GM19240 (cell line): ENCODE results near the gene CDKAL1.
"Not testable (repeated sequence)": the region's sequence is repeated elsewhere in the genome, so short reads cannot be mapped to it uniquely, and the experiment has no call there.

Experiments used
- DNase-seq: peaks from one replicate; pipeline ENCODE4 v3.0.0; 2011; ENCODE audit warnings: low spot score; ENCODE audit not compliant: insufficient read length

CDKAL1 gene

DNA sequence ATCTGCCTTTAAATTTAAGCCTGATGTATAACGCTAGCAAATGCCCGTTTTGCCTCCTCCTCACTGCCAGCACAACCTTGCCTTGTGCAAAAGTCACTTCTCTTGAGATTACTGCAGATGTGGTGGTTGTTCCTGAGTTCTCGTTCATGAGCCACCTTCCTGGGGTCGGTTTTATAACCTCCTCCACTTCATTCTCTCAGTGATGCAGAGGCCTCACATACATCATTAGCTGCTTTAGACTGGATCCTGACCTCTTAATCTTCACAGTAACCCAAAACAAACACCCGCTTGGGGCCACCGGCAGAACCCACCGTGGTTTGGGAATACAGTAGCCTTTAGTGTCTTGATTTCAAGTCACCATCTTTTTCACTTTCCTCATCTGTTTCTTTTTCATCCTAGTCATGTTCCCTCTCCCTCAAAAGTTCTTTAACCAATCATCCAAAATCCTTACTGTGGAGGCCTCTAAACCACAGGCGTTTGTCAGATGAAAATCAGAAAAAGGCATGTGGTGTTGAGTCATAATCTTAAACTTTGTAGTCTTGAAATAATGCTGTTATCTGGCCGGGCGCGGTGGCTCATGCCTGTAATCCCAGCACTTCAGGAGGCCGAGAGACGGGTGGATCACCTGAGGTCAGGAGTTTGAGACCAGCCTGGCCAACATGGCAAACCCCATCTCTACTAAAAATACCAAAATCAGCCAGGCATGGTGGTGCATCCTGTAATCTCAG lies 629.0 kb downstream of the CDKAL1 start:
- no peak for DNase-seq

DNA sequence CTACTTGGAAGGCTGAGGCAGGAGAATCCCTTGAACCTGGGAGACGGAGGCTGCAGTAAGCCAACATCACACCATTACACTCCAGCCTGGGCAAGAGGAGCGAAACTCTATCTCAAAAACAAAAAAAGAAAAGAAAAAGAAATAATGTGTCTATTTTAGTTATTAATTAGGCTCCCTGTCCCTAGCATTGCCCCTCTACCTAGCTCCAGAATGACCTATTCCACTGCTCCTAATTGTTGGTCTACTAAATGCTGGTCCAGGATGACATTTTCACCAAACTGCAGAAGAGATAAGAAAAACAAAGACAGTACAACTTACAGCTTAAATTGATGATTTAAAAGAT lies 629.6 kb downstream of the CDKAL1 start:
- DNase-seq = no peak

DNA sequence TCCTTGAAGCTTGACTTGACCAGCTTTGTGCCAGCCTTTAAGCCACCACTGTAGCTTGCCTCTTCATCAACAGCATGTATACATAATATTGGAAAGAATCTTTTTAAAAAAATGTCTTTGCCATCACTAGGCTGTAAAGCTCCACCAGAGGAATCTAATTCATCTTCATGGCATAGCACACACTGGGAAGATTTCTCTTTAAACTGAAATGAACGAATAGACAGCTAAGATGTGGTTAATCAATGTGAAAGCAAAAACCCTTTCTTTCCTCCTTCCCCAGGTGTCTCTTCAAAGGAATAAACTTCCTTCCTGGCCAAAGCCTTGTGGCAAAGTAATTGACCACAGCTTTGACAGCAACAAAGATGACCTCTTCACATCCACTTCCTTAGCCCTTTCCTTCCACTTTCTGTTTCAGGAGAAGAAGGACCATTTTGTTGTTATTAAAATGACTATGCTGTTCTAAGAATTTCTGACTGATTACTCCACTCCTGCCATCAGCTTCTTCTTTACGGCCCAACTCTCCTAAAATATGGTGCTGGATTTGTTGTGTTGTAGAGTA lies 630.6 kb downstream of the CDKAL1 start:
- DNase-seq = no peak

DNA sequence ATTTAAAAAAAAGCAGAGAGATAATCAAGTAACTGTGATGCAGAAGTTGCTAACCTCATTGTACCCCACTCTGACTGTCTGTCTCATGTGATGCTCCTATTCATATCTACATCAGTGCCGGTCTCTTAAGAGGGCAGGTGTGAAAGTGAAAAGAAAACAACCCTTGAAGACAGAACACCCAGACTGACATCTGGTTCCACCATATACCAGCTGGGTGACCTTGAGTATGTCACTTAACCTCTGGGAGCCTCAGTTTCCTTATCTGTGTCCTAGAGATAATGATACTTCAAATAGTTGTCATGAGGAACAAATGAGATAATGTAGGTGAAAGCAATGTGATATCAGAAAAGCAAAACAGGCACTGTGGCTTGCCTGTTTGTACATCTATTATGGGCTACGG lies 632.5 kb downstream of the CDKAL1 start:
- no peak for DNase-seq

DNA sequence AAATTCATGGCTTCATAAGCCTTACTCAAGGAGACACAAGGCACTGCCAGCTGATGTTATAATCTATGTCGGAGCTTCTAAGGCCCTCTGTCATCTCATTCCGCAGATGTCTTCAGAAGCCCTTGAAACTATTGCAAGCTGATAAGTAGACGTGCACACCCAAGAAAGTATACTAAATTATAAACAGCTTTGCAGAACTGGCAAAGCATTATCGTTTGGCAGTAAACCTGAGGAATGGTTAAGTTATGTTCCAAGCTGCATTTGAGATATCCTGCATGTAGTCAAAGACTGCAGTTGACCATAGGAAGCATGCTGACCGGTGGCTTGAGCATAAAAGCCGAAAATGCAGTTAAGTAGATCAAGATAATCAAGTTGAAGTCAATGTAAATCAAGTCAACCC lies 633.5 kb downstream of the CDKAL1 start:
- no peak for DNase-seq

DNA sequence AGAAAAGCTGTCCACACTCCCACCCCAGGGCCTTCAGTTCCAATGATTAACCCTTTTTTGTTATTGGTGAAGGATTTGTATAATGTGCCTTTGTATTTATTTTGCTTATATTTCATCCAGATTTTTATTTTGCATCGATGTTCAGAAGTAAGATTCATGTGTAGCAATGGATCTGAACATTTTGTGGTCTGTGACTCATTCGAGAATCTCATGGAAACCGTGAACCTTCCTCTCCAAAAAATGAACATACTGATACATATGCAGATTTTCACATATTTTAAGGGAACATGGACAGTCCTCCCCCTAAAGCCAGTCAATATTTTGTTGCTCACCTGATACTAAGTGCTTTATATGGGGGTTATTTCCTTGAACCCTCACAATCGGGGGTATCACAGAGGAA lies 637.5 kb downstream of the CDKAL1 start:
- no peak for DNase-seq

DNA sequence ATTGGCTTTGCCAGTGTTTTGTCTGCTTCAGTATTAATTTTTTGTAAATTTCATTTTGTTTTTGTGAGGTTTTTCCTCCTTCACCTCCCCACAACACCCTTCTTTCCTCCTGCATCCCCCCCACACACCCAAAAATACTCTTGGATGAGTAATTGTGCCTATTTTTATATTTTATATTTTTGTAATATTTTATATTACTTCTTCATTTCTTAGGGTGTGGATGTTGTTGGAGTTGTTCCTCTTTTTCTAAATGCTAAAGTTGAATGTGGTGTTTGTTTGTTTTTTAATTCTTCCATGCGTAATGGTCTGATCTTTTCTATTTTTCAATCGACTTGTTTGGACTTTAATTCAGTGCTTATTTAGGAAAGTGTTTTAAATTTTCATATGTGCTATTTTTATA lies 638.8 kb downstream of the CDKAL1 start:
- no peak for DNase-seq

DNA sequence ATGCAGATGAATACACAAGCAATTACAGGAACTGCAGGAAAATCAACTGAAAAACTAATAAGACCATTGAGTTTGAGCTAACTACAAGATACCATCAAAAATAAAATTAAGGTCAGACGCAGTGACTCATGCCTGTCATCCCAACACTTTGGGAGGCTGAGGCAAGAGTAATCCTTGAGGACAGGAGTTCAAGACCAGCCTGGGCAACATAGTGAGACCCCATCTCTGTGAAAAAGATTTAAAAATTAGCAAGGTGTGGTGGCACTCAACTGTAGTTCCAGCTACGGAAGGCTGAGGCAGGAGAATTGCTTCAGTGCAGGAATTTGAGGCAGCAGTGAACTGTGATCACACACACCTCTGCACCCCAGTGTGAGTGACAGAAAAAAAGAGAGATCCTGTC lies 639.4 kb downstream of the CDKAL1 start:
- no peak for DNase-seq

DNA sequence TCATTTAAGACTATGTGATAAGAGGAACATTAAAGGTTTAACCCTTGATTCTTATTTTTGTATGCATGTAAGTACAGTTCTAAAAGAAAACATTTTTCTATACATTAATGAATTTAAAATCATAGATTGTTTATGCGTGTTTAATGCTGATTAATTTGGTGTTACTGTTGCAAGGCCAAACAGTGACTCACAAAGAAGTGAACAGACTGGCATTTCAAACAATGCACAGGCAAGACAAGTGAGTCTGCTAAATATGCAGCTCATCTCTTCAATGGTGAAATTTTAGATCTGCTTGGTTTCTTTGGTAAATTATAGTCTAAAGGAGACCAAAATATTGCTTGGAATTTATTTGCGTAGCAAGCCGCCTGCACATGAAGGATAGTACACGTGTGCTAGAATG lies 641.9 kb downstream of the CDKAL1 start:
- no peak for DNase-seq

DNA sequence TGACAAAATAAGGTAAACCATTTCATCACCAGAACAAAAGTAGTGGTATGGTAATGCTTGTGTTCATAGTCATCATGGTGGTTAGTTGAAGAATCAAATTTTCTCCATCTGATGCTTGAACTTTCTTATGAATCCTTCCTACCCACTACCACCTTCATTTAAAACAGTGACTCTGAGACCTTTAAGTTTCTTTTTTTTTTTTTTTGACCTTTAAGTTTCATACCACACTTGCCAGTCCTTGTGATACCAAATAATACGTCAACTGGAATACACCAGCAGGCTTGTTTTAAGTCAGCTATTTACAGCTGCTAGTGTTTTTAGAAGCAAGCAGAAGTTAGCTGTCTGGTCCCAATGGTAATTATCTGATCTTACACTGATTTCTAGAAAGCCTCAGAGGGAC lies 645.9 kb downstream of the CDKAL1 start:
- no peak for DNase-seq

DNA sequence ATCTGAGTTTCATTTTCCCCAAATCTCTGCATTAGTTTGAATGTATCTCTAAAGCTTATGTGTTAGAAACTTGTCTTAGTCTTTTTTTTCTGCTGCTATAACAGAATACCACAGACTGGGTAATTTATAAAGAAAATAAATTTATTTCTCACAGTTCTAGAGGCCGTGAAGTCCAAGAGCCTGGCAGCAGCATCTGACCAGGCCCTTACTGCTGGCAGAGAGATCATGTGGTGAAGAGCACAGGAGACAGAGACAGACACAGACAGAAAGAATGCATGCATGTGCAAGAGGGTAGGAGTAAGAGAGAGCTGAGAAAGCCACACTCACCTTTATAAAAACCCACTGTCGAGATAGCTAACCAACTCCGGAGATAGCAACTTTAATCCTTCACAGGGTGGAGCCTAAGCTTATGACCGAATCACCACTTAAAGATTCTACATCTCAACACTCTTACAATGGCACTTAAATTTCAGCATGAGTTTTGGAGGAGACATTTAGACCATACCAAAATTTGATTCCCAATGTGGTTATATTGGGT lies 646.6 kb downstream of the CDKAL1 start:
- no peak for DNase-seq

DNA sequence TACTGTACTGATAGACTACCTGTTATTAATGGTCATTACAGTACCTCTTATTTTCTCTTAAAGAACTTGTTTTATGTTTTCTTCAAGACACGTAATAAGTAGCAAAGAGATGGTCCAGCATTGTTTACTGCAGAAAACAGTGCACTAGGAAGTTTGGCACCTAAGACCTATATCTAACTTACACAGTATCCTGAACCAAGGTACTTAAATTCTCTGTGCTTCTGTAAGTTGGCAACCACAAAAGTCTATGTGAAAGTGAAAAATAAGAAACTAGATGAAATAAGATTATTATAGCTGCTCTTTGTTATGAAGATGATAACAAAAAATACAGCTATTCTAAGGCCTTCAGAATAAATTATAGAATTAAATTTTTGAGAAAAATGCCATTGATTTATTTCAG lies 647.6 kb downstream of the CDKAL1 start:
- no peak for DNase-seq

DNA sequence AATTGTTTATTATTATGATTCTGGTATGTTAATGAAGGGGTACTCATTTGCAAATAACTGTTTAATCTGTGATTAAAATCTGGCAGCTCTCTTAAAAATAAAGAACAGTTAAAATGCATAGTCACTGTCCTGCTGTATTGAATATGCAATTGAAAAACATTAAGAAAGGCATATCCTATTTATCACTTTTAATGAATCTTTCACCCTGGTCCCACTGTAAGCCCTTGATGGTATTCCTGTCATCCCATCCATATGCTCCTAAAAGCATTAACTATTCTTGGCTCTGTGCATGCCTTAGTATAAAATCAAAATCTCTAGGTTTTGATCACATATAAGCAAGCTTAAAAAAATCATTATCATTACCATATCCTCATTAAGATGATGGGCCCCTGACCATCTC lies 648.3 kb downstream of the CDKAL1 start:
- DNase-seq = no peak

DNA sequence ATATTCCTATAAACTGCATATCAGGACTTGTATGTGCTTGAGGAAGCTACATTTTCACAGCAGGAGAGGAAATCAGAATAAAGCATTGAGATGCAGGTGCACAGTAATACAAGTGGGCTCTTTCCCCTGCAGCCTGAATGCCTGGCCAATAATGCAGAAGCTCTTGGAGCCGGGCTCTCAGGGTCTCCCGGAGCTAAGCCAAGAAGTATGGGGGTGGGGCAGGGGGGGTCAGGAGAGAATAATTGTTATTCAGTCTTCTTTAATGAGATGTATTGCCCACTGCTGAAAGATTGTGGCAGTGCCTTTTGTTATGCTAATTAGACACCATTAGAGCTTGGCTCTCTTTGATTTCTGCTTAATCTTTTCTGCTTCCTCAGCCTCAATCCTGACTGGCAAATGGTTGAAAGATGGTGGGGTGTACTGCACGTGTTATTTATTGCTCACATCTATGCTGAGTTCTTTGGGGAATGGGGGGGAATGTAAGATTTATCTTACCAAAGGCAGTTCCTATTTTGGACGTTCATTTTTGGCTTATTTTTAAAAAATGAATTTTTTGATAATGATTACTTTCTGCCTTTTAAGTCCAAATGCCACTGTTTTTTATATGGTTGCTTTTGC lies 651.7 kb downstream of the CDKAL1 start:
- no peak for DNase-seq

DNA sequence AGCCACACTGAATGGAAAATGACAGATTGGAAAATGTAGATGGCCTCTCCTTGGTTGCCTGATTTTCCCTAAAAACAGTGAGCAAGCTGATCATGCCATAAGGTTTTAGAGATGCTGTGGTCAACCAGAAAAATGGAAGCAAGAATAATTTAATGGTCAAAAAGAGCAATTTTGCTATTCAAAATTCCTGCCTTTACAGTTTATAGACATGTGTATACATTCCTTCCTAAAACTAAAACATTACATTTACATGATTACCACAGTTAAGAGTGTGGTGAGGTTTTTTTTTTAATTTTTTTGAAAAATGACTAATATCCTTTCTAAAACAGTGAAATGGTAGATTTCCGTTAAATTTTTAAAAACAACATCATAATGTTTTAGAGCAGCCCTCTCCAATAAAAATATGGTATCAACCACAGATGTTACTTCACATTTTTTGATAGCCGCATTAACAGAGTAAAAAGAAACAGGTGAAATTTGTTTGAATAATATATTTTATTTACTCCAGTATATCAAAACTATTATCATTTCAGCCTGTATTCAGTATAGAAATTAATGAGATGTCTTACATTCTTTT lies 652.3 kb downstream of the CDKAL1 start:
- no peak for DNase-seq

DNA sequence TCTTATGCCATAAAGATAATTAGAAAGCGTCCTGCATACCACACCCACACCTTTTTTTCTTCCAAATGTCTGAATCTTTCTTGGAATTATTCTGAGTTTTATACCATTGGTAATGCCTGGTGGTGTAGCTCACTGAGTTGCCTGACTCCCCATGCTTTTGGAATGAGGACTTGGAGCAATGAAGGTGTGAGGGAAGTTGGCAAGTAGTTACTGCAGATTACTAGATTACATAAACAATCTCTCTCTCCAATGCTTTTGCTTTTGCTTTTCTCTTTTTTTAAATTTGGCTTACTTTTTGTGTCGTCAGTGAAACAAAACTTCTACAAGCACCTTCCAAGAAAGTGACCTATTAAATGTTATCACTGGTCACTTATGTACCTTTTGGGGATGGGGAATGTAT lies 653.2 kb downstream of the CDKAL1 start:
- DNase-seq = no peak

DNA sequence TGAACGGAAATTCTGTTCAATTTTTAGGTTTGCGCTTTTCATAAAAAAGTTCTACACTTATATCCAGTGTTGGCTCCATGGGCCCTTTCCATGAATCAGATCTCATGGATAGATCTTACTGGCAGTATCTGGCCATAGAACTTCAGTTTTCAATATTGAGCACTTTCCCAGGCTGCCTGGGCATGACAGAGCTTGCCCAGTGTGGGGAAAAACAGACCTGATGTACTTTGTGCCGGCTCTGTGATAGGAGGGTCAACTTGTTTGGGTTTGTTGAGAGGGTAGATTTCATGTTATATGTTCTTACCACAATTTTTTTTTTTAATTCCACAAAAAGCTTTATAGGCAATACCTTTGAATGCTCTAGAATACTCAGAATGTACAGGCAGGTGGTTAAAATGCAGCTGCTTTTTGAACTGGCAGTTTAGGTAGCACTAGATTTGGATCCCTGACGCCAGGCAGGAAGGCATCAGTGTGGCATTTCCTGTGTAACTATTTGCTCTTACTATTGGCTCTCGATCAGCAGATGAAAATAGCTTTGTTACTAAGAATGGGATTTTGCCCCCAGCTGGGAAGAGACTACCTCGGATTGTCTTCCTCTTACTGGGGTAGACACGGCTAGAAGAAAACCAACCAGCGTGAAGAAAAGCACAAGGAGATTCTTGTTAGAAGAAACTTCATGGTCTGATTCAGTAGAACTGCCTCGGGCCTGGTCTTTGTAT lies 654.4 kb downstream of the CDKAL1 start:
- DNase-seq = no peak

DNA sequence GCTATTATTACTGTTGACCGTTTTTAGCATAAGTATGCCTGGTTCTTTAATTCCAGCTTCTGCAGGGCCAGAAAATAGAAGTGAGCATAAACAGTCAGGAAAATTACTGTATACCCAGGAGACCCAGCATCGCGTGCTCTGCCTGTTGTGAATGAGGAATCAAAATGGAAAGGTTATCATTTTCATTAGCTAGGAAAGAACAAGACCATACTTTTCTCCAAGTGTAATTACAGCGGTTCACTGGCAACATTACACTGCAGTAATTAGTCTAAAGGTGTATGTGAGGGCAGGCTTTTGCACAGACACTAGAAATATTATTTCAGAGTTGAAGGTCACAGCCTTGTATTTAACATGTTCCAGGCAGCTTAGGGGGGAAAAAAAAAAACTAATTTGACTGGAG lies 655.5 kb downstream of the CDKAL1 start:
- DNase-seq = no peak

DNA sequence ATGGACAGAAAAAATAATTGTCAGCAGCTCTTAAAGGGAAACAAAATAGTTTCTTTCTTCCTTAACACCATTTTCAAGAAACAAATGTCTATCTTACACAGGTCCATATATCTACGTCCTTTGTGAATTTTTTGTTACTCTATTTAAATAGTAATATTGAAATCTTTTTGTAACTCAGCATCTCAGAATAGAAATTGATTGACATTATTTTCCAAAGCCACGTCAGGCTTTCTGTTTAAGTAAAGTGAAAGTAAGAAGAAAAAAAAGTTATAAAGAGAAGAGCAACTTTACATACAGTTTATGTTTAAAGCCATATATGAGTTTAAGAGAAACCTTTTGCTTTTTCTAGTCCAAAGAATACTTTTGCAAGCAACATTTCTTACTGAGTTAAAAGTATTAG lies 656.4 kb downstream of the CDKAL1 start:
- no peak for DNase-seq

DNA sequence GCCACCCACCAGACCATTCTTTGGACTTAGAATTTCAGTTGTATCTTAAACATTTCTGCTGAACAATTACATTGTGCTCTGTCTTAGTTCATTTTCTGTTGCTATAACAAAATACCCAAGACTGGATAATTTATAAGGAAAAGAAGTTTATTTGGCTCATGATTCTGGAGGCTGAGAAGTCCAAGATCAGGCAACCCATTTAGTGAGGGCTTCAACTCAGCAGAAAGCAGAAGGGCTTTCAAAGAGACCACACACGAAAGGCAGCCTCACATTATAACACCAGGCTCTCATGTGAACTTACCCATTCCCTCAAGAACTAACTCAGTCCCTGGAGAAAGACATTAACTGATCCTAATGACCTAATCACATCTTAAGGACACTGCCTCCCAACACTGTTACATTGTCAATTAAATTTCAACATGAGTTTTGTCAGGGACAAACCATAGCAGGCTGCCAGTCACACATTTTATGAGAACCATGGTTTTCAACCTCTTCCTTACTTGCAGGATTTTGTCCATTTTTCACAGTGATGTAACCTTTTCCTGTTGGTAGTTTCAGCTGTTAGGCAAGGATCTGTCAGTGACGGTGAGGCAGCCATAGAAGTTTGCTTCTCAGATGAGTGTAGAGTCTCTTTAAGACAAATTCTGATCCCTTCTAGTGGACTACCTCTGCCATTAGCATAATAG lies 659.7 kb downstream of the CDKAL1 start:
- no peak for DNase-seq

DNA sequence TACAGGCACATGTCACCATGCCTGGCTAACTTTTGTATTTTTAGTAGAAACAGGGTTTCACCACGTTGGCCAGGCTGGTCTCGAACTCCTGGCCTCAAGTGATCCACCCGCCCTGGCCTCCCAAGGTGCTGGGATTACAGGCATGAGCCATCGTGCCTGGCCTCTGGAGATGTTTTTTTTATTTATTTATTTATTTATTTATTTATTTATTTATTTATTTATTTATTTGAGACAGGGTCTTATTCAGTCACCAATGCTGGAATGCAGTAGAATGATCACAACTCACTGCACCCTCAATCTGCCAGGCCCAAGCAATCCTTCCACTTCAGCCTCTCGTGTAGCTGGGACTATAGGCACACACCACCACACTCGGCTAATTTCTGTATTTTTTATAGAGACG lies 661.0 kb downstream of the CDKAL1 start:
- DNase-seq = not testable (repeated sequence)
